Loucy (cell line): ENCODE data around the gene UPF2.
A peak's percentile ranks its signal among the peaks of the same experiment; 100 is the strongest.

Experiments used
- H2AFZ ChIP-seq: fragments of 200-600 bp; sonication (generic); 2 replicates; pipeline ENCODE4 v1.6.0; 2016; ENCODE audit warnings: antibody characterized with exemption, mild to moderate bottlenecking, low read length, moderate library complexity
- H3F3A ChIP-seq: fragments of 200-600 bp; 2 replicates; pipeline ENCODE4 v1.6.0; 2016; ENCODE audit warnings: antibody characterized with exemption, low read depth, mild to moderate bottlenecking
- H3K27me3 ChIP-seq: fragments of 200-600 bp; sonication (generic); 2 replicates; pipeline ENCODE4 v1.6.1; 2014; ENCODE audit warnings: low read length, mild to moderate bottlenecking; ENCODE audit not compliant: insufficient read depth, poor library complexity, severe bottlenecking
- H3K36me3 ChIP-seq: fragments of 200-600 bp; sonication (generic); 2 replicates; pipeline ENCODE4 v1.6.1; 2016; ENCODE audit warnings: low read length; ENCODE audit not compliant: insufficient read depth
- H3K4me1 ChIP-seq: fragments of 200-600 bp; sonication (generic); 2 replicates; pipeline ENCODE4 v1.5.1; 2014; ENCODE audit warnings: low read length, mild to moderate bottlenecking; ENCODE audit not compliant: insufficient read depth, poor library complexity, severe bottlenecking
- H3K4me2 ChIP-seq: fragments of 200-600 bp; sonication (generic); 2 replicates; pipeline ENCODE4 v1.6.0; 2014; ENCODE audit warnings: antibody characterized with exemption, low read length, low read depth, mild to moderate bottlenecking; ENCODE audit not compliant: poor library complexity, severe bottlenecking
- H3K4me3 ChIP-seq: fragments of 200-600 bp; sonication (generic); 2 replicates; pipeline ENCODE4 v1.5.1; 2014; ENCODE audit warnings: low read length, mild to moderate bottlenecking, mixed read lengths; ENCODE audit not compliant: poor library complexity, severe bottlenecking
- H3K79me2 ChIP-seq: fragments of 200-600 bp; sonication (generic); 2 replicates; pipeline ENCODE4 v1.6.1; 2014; ENCODE audit warnings: low read length; ENCODE audit not compliant: insufficient read depth
- H3K9ac ChIP-seq: fragments of 200-600 bp; sonication (generic); 2 replicates; pipeline ENCODE4 v1.6.0; 2014; ENCODE audit warnings: mild to moderate bottlenecking, low read depth, low read length, moderate library complexity; ENCODE audit not compliant: poor library complexity, severe bottlenecking
- H3K9me2 ChIP-seq: fragments of 200-600 bp; sonication (generic); replicated peaks from 2 replicates; pipeline ENCODE4 v1.6.1; 2016; ENCODE audit warnings: low read depth, low read length, mixed read lengths
- H3K9me3 ChIP-seq: fragments of 200-600 bp; sonication (generic); 2 replicates; pipeline ENCODE4 v1.6.1; 2014; ENCODE audit warnings: mild to moderate bottlenecking, antibody characterized with exemption, low read length, low read depth; ENCODE audit not compliant: insufficient read depth
- H4K20me1 ChIP-seq: fragments of 200-600 bp; sonication (generic); 2 replicates; pipeline ENCODE4 v1.6.0; 2014; ENCODE audit warnings: antibody characterized with exemption, low read length, mild to moderate bottlenecking; ENCODE audit not compliant: insufficient read depth, poor library complexity, severe bottlenecking
- CTCF ChIP-seq: fragments of 200-600 bp; sonication (generic); conservative IDR thresholded peaks from 2 replicates; pipeline ENCODE4 v1.5.1; 2014; ENCODE audit warnings: mild to moderate bottlenecking, antibody characterized with exemption, low read length
- EZH2phosphoT487 ChIP-seq: fragments of 200-600 bp; IDR thresholded peaks from 2 replicates; pipeline ENCODE4 v1.6.1; 2018; ENCODE audit warnings: antibody characterized with exemption, mild to moderate bottlenecking, moderate library complexity, borderline replicate concordance

The UPF2 gene

GRCh38 chr10:11884706-11885423 lies 157.7 kb downstream of the UPF2 start:
- H2AFZ ChIP-seq, result no peak overlapping the region
- H3K9me2 ChIP-seq, result no peaks in the 10 kb centered on the region
- TF ChIP-seq EZH2phosphoT487 (no peak), CTCF (no peak)
- H3K36me3 ChIP-seq, result no peaks in the 10 kb centered on the region
- H3K9me3 ChIP-seq, result no peaks in the 10 kb centered on the region
- H3K4me3 ChIP-seq, result no peak overlapping the region
- no peaks in the 10 kb centered on the region for H3F3A ChIP-seq
- H3K79me2 ChIP-seq, result no peaks in the 10 kb centered on the region
- no peak overlapping the region for H3K4me2 ChIP-seq
- no peaks in the 10 kb centered on the region for H4K20me1 ChIP-seq
- no peak overlapping the region for H3K9ac ChIP-seq
- no peaks in the 10 kb centered on the region for H3K27me3 ChIP-seq
- H3K4me1 ChIP-seq, result peaks cover 24% of the 10 kb centered on the region

GRCh38 chr10:11882646-11883375 lies 159.8 kb downstream of the UPF2 start:
- Histone ChIP-seq H3F3A (no peaks in the 10 kb centered on the region), H2AFZ (peak overlapping the region; percentile 42; the same call in 1 of the 2 replicates), H3K9me3 (no peaks in the 10 kb centered on the region), H3K9me2 (no peaks in the 10 kb centered on the region), H3K4me2 (peak overlapping the region; percentile 52), H3K4me1 (peaks cover 24% of the 10 kb centered on the region), H3K36me3 (no peaks in the 10 kb centered on the region), H3K79me2 (no peaks in the 10 kb centered on the region), H3K27me3 (no peaks in the 10 kb centered on the region), H3K4me3 (no peak overlapping the region), H3K9ac (no peak overlapping the region), H4K20me1 (no peaks in the 10 kb centered on the region)
- TF ChIP-seq CTCF (no peak), EZH2phosphoT487 (0 out of 2 replicates have a peak, but pooled peaks have one; percentile 17)

GRCh38 chr10:11881477-11882417 lies 160.9 kb downstream of the UPF2 start:
- no peak overlapping the region for H3K9ac ChIP-seq
- TF ChIP-seq CTCF (peak; percentile 21; the same call in 1 of the 2 replicates), EZH2phosphoT487 (no peak)

More at GRCh38 chr10:11881477-11882417, 160.9 kb downstream of the UPF2 start:
- no peaks in the 10 kb centered on the region for H3K27me3 ChIP-seq
- no peak overlapping the region for H2AFZ ChIP-seq
- no peaks in the 10 kb centered on the region for H3F3A ChIP-seq
- H3K79me2 ChIP-seq, result no peaks in the 10 kb centered on the region
- H3K4me3 ChIP-seq, result no peak overlapping the region
- H4K20me1 ChIP-seq, result no peaks in the 10 kb centered on the region
- H3K4me1 ChIP-seq, result peaks cover 28% of the 10 kb centered on the region
- peak overlapping the region; percentile 52 for H3K4me2 ChIP-seq
- H3K36me3 ChIP-seq, result no peaks in the 10 kb centered on the region
- H3K9me3 ChIP-seq, result no peaks in the 10 kb centered on the region
- no peaks in the 10 kb centered on the region for H3K9me2 ChIP-seq
